Epidermal melanocyte (primary cell): ENCODE measurements around the gene SSU72.
"Not testable (repeated sequence)": the region's sequence is repeated elsewhere in the genome, so short reads cannot be mapped to it uniquely, and the experiment has no call there.

Source experiments
- DNase-seq: peaks from one replicate; pipeline ENCODE4 v3.0.0; 2011; ENCODE audit warnings: low spot score; ENCODE audit not compliant: insufficient read length

The SSU72 gene

GRCh38 chr1:1542766-1543705 is 31.6 kb downstream of the SSU72 start:
- DNase-seq = no peak

GRCh38 chr1:1541956-1542765 is 32.5 kb downstream of the SSU72 start:
- no peak for DNase-seq

GRCh38 chr1:1540818-1541628 is 33.6 kb downstream of the SSU72 start:
- DNase-seq = no peak

GRCh38 chr1:1540090-1540817 is 34.4 kb downstream of the SSU72 start, which contains the start of gene TMEM240:
Gene TMEM240, minus strand, starts transcription at chr1:1540624. Its CDS starts 278 bp downstream, at chr1:1540346.
- peak; percentile 95 for DNase-seq

GRCh38 chr1:1539310-1540089 is 35.2 kb downstream of the SSU72 start:
- peak; percentile 70 for DNase-seq

- no peak for DNase-seq
Observed at GRCh38 chr1:1538989-1539309, 35.7 kb downstream of the SSU72 start.

GRCh38 chr1:1538334-1538733 is 36.3 kb downstream of the SSU72 start:
- DNase-seq = no peak

- no peak for DNase-seq
Observed at GRCh38 chr1:1537626-1538250, 36.9 kb downstream of the SSU72 start.

- no peak for DNase-seq
Observed at GRCh38 chr1:1536938-1537546, 37.6 kb downstream of the SSU72 start.

GRCh38 chr1:1536019-1536937 is 38.4 kb downstream of the SSU72 start:
- DNase-seq = no peak

- DNase-seq = no peak
Observed at GRCh38 chr1:1535201-1536018, 39.3 kb downstream of the SSU72 start.

GRCh38 chr1:1534401-1535154 is 40.1 kb downstream of the SSU72 start:
- DNase-seq = no peak

- DNase-seq = not testable (repeated sequence)
Observed at GRCh38 chr1:1533894-1534291, 40.8 kb downstream of the SSU72 start.

- DNase-seq = not testable (repeated sequence)
Observed at GRCh38 chr1:1533176-1533893, 41.3 kb downstream of the SSU72 start.

GRCh38 chr1:1531947-1532346 is 42.7 kb downstream of the SSU72 start:
- no peak for DNase-seq

- no peak for DNase-seq
Observed at GRCh38 chr1:1529936-1530335, 44.7 kb downstream of the SSU72 start.
